Amygdala (tissue), 56 donors: Measurements from ENCODE around the gene ZSCAN22.

ENCODE experiments used
- DNase-seq, 56 donors: peaks; one replicate each; lab custom pipeline; 2025; lab: John Stamatoyannopoulos, UW

ZSCAN22 gene

DNA sequence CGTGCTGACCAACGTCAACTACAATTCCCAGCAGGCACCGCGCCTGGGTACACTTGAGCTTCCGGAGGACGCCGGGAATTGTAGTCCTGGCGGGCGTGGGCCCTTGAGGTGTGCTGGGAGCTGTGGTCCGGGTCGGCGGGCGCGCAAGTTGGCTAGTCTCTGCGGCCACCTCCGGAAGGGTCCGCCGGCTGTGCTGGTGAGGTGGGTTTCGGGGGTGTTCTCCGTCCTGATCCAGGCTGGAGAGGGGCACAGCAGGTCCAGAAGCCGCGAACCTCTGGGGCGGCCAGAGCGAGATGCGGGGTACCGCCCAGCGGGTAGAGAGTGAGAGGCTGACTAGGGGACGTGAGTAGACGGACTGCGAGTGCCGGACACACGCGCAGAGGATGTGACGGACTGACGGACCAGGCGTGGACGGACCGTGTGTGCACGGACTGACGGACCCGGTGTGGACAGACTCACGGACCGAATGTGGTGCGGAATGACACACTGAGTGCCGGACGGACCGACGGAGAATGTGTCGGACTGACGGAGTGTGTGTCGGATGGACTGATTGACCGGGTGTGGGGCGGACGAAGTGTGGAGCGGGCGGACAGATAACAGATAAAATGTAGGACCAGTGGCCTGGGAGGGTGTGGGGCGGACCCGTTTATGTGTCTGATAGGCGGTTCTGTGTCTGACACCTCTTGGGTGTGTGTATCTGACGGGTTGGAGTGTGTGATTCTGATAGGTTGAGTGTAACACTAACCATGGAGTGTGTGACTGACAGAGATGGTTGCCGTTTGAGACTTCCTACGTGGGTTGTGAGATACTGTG is at the start of gene ZSCAN22:
TSS of gene ZSCAN22 (plus strand) at position 81 of the 813 bp plus-strand sequence. CDS start 7,809 bp downstream, outside the sequence.
- peak; percentile 81 to 99 (median 96) for DNase-seq

DNA sequence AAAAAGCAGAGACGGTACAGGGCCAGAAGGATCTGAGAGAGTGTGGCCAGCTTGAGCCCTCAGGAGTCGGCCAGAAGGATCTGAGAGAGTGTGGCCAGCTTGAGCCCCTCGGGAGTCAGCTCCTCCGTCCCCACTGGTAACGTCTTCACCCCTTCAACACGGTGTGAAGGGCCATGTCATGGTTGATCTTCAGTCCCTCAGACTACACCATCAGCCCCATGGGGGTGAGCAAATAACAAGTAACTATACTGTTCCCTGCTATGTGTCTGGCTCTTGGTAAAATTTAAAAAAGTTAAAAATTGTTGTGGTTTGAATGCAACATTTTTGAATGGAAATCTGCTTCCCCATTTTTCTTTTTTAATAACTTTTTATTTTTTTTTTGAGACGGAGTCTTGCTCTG is 49.6 kb upstream of the ZSCAN22 start:
- no peak for DNase-seq

DNA sequence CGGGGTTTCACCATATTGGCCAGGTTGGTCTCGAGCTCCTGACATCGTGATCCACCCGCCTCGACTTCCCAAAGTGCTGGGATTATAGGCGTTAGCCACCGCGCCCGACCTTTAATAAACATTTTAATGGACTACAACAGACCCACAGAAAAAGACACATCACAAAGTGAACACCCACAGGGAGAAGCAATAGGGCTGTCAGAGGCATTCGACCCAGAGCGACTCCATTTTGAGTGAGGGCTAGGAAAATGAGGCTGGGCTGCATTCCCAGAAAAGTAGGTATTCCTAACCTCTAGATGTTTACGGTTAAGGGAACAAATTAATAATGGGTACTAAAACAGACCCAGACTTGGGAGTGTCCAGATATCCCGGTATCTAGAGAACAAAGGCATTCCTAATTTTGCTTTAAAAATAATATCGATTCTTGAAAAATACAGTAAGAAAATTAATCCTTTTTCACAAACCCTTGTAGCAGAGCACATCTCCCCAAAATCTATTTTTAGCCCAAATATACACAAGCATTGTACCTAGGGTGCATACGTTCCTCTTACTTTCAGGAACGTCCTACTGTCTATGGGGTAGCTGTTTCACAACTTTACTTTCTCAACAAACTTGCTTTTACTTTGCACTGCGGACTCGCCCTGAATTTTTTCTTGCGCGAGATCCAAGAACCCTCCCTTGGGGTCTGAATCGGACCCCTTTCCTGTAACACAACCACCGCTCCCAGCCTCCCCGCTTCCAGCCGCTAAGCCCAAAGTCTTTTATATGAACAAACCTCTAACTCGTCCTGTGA is 48.9 kb upstream of the ZSCAN22 start:
- DNase-seq = no peak

DNA sequence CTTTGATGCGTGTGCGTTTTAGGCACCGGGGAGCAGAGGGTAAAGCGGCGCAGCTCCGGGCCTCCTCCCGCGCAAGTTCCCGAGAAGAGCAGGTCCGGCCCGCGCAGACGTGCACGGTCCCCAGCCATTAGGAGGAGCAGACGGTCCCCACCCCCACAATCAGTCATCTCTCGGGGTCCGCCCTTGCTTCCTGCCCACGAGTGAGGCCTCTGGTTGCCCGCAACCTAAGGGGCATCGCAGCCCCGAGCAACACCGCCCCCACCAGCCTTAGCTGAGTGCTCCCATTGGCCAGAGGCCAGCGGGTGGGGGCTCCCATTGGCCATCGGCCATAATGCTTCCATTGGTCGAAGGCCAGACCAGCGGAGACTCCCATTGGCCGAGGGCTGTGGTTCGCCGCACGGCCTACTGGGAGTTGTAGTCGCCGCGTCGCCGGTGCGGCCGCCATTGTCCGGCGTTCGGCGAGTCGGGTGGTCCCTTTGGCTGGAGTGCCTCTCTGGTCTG is 48.2 kb upstream of the ZSCAN22 start, which contains the start of gene ZNF8:
TSS of gene ZNF8 (plus strand) at position 415 of the 501 bp plus-strand sequence. CDS start 127 bp downstream, outside the sequence.
- peak; percentile 68 to 98 (median 94) for DNase-seq

DNA sequence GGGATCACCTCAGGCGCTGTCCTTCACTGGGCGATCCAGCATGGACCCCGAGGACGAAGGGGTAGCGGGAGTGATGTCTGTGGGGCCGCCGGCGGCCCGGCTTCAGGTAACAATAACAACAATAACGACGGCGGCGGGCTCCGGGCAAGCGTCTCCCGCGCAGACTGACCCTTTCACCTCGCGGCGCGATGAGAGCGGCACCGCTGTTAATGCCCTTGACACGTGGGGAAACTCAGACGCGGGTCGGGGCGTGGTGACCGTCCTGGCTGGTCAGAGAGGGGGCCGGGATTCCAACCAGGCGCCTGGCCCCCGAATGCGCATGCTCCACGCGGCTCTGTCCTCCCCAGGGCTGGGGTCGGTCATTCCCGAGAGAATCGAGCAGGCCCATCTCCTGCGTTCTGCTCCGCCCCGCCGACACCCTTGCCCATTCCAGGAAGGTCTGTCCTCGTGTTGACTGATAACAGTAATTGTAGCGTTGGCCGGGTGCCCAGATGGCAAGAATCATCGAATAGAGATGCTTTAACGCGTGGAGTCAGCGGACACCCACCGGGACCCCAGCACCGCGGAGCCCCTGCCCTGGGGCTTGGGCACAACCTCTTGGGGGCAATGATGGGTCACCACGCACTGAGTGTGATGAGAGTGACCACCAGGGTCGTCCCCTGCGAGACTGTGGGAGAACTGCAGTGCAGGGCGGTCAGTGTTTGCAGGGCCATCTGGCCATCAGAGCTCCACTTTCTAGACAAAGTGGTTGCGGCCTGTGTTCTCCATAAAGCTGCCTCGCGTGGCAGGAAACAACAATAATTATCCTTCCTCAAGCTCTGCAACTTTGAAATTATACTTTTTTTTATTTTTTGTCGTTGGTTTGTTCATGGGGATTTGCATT is 47.5 kb upstream of the ZSCAN22 start:
- peak in 45 of 56 donors; percentile 18 to 81 (median 58) for DNase-seq

DNA sequence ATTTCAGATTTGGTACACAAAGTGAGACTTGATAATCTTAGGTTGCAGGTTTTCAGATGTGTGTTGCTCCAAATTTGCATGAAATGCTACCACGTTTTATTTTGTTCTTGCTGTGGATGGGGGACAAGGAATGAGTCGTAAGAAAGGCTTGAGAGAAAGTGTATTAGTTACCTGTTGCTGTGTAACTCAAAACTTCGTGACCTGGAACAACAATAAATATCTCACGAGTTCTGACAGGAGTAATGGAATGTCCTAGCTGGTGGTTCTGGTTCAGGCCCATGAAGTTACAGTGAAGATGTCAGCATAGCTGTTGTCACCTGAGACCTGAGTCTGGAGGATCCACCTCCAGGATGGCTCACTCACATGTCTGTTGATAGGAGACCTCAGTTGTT is 46.9 kb upstream of the ZSCAN22 start:
- no peak for DNase-seq

DNA sequence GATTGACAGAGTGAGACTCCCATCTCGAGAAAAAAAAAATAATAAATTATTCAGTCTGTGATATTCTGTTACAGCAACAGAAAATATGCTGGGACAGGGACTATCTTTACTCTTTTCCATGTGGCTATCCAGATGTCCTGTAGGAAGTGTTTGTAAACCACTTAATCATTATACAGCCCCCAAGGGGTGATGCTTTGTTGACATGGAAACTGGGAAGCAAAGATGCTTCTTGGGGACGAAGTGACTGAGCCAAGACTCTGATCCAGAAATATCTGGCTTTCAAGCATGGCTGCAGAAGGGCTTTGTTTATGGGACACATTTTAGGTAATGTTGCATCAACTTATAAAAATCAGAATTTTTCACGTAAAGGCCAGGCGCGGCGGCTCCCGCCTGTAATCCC is 42.6 kb upstream of the ZSCAN22 start:
- peak in 4 of 56 donors; percentile 3 to 22 (median 8) for DNase-seq

DNA sequence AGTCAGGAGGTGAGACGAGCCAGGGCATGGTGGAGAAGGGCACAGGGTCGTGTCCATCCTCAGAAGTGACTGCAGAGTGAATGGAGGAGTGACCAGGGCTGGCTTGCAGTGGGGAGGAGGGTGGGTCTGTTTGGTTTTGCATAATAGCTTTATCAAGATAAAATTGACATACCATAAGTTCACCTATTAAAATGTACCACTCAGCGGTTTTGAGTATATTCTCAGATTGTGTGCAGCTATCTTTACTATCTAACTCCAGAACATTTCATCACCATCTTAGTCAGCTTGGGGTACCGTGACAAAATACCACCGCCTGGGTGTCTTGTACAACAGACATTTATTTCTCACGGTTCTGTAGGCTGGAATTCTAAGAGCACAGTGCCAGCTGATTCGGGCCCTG is 34.9 kb upstream of the ZSCAN22 start:
- no peak for DNase-seq

DNA sequence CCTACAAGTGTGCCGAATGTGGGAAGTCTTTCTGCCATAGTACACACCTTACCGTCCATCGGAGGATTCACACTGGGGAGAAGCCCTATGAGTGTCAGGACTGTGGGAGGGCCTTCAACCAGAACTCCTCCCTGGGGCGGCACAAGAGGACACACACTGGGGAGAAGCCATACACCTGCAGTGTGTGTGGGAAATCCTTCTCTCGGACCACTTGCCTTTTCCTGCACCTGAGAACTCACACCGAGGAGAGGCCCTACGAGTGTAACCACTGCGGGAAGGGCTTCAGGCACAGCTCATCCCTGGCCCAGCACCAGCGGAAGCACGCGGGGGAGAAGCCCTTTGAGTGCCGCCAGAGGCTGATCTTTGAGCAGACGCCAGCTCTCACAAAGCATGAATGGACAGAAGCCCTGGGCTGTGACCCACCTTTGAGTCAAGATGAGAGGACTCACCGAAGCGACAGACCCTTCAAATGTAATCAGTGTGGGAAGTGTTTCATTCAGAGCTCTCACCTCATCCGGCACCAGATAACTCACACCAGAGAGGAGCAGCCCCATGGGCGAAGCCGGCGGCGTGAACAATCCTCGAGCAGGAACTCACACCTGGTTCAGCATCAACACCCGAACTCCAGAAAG is 31.9 kb upstream of the ZSCAN22 start:
- no peak for DNase-seq

DNA sequence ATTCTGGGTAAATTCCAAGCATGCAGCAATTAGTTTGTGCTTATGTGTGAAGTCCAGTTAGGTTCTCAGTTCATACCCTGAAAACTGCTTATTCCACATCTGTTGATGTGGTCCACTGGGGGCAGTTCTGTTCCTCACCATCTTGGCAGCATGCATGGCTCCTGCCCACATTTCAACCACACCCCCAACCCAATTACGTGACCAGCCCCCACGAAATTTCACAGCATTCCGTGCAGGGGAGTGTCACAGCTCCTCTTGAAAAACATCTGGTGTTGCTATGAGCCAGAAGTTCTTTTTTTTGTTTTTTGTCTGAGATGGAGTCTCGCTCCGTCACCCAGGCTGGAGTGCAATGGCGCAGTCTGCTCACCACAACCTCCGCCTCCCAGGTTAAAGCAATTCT is 30.7 kb upstream of the ZSCAN22 start:
- DNase-seq = no peak

DNA sequence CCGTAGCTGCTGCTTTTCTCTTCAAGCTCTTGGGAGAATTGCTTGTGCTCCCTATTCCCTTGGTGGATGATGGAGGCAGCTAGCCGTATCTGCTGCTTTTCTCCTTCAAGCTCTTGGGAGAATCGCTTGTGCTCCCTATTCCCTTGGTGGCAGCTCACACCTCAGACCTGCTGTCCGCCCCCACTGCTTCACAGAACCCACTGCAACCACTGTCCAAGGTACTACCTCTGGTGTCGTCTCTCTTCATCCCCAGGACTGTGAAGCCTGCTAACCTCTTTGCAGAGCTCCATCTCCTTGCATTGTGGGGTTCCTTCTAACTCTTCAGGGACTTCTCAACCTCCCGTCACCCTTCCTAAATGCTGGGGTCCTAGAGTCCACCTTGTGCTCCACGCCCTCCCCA is 26.2 kb upstream of the ZSCAN22 start:
- DNase-seq = no peak

DNA sequence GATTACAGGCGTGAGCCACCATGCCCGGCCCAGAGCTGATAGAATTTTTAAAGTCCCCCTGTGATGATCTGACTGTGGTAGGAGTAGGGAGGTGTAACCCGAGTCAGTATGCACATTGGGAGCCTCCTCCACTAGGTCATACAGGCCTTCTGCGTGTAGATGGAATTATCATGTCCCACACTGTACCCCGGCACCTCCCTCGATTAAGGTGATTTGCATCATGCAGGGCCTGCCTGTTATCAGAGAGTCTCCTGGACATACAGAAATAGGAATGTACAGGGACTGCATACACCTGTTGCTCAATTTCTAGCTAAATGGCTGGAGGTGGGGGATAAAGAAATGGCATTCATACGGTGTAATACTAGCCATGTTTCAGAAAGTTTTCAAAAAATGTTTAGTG is 22.5 kb upstream of the ZSCAN22 start:
- DNase-seq = no peak

DNA sequence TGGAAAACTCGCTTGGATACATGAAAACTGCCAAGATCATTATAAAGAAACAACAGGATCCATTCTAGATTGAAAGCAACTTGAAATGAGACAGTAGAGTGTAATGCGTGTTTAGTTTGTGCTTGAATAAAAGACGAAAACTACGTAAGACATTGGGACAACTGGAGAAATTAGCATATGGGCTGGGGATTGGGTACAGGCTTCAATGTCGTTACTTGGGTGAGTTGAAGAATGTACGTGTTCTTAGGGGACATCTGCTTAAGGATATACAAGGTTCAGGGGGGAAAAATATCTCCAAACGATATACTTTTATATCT is 22.1 kb upstream of the ZSCAN22 start:
- no peak for DNase-seq

DNA sequence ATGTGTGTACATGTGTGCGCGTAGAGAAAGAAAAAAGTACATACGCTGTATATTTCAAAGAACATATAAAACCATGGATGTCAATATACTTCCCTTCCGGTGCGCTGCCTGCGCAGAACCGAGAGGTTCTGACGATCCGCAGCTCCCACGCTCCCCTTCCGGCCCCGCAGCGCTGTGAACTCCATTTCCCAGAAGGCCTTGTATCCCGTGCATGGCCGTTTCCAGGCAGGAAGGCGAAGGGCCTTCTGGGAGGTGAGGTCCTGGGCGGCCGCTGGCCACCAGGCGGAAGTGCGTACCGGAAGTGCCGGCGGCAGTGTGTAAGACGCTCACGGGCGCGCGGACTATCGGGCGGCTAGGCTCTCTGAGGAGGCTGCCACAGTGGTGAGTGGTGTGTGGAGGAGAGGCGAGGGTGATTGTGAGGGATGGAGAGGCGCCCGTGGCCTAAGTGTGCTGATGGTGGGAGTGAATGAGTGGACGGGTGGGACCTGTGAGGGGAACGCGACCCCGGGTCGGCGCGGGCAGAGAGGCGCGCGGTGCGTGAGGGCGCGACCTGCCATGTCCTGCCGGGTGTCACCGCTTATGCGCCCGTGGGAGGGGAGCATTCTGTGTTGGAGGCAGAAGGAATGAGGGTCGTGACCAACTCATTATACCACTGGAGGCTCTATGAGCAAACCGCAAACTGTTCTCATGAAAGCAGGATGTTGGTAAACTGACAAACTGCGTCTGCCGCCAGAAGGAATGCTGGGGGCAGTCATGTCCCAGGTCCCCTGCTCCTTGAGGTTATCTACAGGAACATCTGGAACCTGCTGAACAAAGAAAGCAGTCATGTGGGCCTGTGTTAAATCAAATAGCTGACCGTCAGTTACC is 21.5 kb upstream of the ZSCAN22 start, which contains the start of gene ERVK3-1:
TSS of gene ERVK3-1 (plus strand) at position 313 of the 867 bp plus-strand sequence. CDS start 6,792 bp downstream, outside the sequence.
- peak; percentile 48 to 98 (median 93) for DNase-seq

DNA sequence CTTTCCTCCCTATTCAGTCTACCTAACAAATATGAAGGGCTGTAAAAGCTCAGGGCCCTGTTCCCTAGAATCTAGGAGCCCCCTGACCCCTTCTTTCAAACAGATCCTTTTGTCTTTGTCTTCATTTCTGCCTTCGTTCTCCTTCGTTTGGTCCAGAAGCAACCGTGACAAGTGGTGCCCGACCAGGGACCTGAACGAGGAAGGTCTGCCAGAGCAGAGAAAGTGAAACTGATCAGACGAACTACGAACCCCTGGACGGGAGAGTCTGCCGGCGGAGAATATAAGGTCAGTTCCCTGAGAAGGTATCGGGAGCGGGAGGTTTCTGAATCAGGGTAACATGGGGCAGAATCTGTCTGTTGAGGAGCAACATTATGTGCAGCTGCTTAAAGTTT is 20.9 kb upstream of the ZSCAN22 start:
- DNase-seq = no peak

DNA sequence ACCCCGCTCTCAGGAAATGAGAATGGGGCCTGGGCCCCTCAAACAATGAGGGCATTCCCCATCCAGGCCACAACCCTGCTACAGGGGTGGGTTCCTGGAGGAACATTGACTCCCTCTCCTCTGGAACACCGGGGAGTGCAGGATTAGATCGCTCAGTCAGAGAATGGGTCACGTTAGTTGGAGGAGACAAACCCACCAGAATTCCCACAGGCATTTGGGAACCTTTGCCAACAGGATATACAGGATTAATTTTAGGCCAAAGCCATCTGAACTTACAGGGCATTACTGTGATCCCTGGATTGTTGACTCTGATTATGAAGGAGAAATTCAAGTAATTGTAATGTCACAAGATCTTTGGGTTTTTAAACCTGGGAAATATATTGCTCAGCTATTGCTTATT is 19.1 kb upstream of the ZSCAN22 start:
- DNase-seq = no peak

DNA sequence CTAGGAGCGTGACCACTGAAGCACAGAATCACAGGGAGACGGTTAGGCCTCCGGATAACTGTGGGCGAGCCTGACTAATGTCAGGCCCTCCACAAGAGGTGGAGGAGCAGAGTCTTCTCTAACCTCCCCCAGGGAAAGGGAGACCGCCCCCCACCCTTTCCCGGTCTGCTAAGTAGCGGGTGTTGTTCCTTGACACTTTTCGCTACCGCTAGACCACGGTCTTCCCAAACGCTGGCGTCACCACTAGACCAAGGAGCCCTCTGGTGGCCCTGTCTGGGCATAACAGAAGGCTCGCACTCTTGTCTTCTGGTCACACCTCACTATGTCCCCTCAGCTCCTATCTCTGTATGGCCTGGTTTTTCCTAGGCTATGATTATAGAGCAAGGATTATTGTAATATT is 16.1 kb upstream of the ZSCAN22 start:
- peak in 21 of 56 donors; percentile 2 to 65 (median 19) for DNase-seq

DNA sequence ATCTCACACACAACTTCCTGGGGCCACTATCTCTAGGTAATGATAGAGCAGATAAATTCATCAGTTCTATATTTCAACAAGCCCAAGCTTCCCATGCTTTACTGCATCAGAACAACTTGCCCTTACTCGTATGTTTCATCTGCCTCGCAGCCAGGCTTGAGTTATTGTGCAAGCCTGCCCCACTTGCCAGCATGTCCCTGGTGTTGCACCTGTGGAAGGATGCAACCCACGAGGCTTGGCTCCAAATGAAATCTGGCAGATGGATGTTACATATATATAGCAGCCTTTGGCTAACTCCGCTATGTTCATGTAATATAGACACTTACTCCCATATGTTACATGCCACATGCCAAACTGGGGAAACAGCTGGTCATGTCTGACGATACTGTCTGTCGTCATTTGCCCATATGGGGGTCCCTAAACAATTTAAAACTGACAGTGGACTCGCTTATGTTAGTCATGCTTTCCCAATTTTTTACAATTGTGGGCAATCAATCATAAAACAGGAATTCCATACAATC is 15.4 kb upstream of the ZSCAN22 start:
- peak in 2 of 56 donors; percentile 2 to 5 for DNase-seq

DNA sequence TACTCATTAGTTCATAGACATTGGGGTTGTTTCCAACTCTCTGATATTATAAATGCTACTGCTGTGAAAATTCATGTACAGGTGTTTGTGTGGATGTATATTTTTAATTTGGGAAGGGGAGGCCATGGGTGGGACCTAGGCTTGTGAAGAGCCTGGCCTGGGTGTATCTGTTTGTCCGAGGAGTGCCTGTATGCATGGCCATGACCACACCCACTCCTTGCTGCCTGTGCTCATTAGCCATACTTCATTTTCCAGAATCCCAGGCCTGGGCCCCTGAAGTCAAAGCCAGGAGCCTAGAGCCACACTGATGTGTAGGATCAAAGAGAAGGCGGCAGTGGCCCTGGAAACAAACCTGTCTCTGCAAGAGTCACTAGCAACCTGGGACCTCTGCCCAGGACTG is 11.2 kb upstream of the ZSCAN22 start:
- no peak for DNase-seq
